ENCODE data around the gene DOCK4.

The DOCK4 gene

GRCh38 chr7:111987115-111987826 lies 218.9 kb downstream of the DOCK4 start:
- ChIA-PET CTCF (no interaction called here), POLR2A (no interaction called here)
- no peak for TF ChIP-seq L3MBTL2 (conservative IDR thresholded peaks at IDR 0.05)
- no peak for TF ChIP-seq SUZ12 (IDR thresholded peaks at IDR 0.05)
- no peak for TF ChIP-seq PKNOX1 (IDR thresholded peaks at IDR 0.05)
- no peak for TF ChIP-seq ZNF384 (IDR thresholded peaks at IDR 0.05)
- TF ChIP-seq FOXA1 (IDR thresholded peaks at IDR 0.05), result no peak
- DNase-seq (ENCODE audit: extremely low spot score), result no peak

- no peak for TF ChIP-seq SP1 (IDR thresholded peaks at IDR 0.05)
- no peak for TF ChIP-seq PKNOX1 (IDR thresholded peaks at IDR 0.05)
- TF ChIP-seq LEF1 (IDR thresholded peaks at IDR 0.05; ENCODE audit: borderline replicate concordance), result no peak
- TF ChIP-seq FOXM1 (IDR thresholded peaks at IDR 0.05; ENCODE audit: borderline replicate concordance), result no peak
- TF ChIP-seq BHLHE40 (IDR thresholded peaks at IDR 0.05; ENCODE audit: borderline replicate concordance), result no peak
- ChIA-PET CTCF (no interaction called here), POLR2A (no interaction called here)
- no peak for DNase-seq (ENCODE audit: extremely low spot score)
Observed at GRCh38 chr7:111986601-111987000, 219.6 kb downstream of the DOCK4 start.

- CTCF ChIA-PET, result no interaction called here
- POLR2A ChIA-PET, result no interaction called here
- TF ChIP-seq HDGF (IDR thresholded peaks at IDR 0.05; ENCODE audit: borderline replicate concordance) (no peak), CTBP1 (IDR thresholded peaks at IDR 0.05; ENCODE audit: borderline replicate concordance) (no peak), NFRKB (IDR thresholded peaks at IDR 0.05) (no peak), LEF1 (IDR thresholded peaks at IDR 0.05; ENCODE audit: borderline replicate concordance) (no peak), ARNT (IDR thresholded peaks at IDR 0.05) (no peak), PKNOX1 (IDR thresholded peaks at IDR 0.05) (no peak), L3MBTL2 (conservative IDR thresholded peaks at IDR 0.05) (no peak), FOXK2 (IDR thresholded peaks at IDR 0.05) (no peak), BHLHE40 (IDR thresholded peaks at IDR 0.05; ENCODE audit: borderline replicate concordance) (no peak), SUZ12 (IDR thresholded peaks at IDR 0.05) (no peak), FOXA1 (IDR thresholded peaks at IDR 0.05) (no peak), FOXM1 (IDR thresholded peaks at IDR 0.05; ENCODE audit: borderline replicate concordance) (no peak), TARDBP (IDR thresholded peaks at IDR 0.05) (no peak), SP1 (IDR thresholded peaks at IDR 0.05) (no peak), ELF4 (IDR thresholded peaks at IDR 0.05) (no peak), ZNF384 (IDR thresholded peaks at IDR 0.05) (no peak)
- DNase-seq (ENCODE audit: extremely low spot score), result no peak
Observed at GRCh38 chr7:111985798-111986197, 220.4 kb downstream of the DOCK4 start.

GRCh38 chr7:111982804-111983203 lies 223.4 kb downstream of the DOCK4 start:
- CTCF ChIA-PET, result no interaction called here
- POLR2A ChIA-PET, result interaction anchor here (0.6 kb wide), 1 partner anchor 47 kb away, joined by 3 read pairs; no protein-coding TSS in a partner anchor
- TF ChIP-seq TARDBP (IDR thresholded peaks at IDR 0.05), result no peak
- no peak for TF ChIP-seq NFRKB (IDR thresholded peaks at IDR 0.05)
- TF ChIP-seq PKNOX1 (IDR thresholded peaks at IDR 0.05), result no peak
- no peak for TF ChIP-seq LEF1 (IDR thresholded peaks at IDR 0.05; ENCODE audit: borderline replicate concordance)
- no peak for TF ChIP-seq FOXM1 (IDR thresholded peaks at IDR 0.05; ENCODE audit: borderline replicate concordance)
- no peak for DNase-seq (ENCODE audit: extremely low spot score)

- DNase-seq (ENCODE audit: extremely low spot score), result no peak
- ChIA-PET POLR2A (no interaction called here), CTCF (no interaction called here)
- TF ChIP-seq CTBP1 (IDR thresholded peaks at IDR 0.05; ENCODE audit: borderline replicate concordance) (no peak), ZNF384 (IDR thresholded peaks at IDR 0.05) (no peak), FOXM1 (IDR thresholded peaks at IDR 0.05; ENCODE audit: borderline replicate concordance) (no peak), ELF4 (IDR thresholded peaks at IDR 0.05) (no peak), SUZ12 (IDR thresholded peaks at IDR 0.05) (no peak), FOXK2 (IDR thresholded peaks at IDR 0.05) (no peak), ARNT (IDR thresholded peaks at IDR 0.05) (no peak), L3MBTL2 (conservative IDR thresholded peaks at IDR 0.05) (no peak), HDGF (IDR thresholded peaks at IDR 0.05; ENCODE audit: borderline replicate concordance) (no peak)
Observed at GRCh38 chr7:111982133-111982532, 224.1 kb downstream of the DOCK4 start.

- ChIA-PET POLR2A (no interaction called here), CTCF (no interaction called here)
- no peak for DNase-seq (ENCODE audit: extremely low spot score)
- TF ChIP-seq NFRKB (IDR thresholded peaks at IDR 0.05) (no peak), PKNOX1 (IDR thresholded peaks at IDR 0.05) (no peak), FOXA1 (IDR thresholded peaks at IDR 0.05) (no peak)
Observed at GRCh38 chr7:111980725-111981124, 225.5 kb downstream of the DOCK4 start.
